ENCODE results near the gene ZMYND11. TPM values are rescaled to one million over a fixed set of nuclear protein-coding genes. Genes with fewer than 3 reads are reported as not detected.

Gene ZMYND11
- total and polyA plus RNA-seq, 9 of the 15 experiments (the other 6 are each of a cell fraction or from before 2014, with no cell fraction given), result 2.7 to 13.8 (median 8.8) TPM

DNA sequence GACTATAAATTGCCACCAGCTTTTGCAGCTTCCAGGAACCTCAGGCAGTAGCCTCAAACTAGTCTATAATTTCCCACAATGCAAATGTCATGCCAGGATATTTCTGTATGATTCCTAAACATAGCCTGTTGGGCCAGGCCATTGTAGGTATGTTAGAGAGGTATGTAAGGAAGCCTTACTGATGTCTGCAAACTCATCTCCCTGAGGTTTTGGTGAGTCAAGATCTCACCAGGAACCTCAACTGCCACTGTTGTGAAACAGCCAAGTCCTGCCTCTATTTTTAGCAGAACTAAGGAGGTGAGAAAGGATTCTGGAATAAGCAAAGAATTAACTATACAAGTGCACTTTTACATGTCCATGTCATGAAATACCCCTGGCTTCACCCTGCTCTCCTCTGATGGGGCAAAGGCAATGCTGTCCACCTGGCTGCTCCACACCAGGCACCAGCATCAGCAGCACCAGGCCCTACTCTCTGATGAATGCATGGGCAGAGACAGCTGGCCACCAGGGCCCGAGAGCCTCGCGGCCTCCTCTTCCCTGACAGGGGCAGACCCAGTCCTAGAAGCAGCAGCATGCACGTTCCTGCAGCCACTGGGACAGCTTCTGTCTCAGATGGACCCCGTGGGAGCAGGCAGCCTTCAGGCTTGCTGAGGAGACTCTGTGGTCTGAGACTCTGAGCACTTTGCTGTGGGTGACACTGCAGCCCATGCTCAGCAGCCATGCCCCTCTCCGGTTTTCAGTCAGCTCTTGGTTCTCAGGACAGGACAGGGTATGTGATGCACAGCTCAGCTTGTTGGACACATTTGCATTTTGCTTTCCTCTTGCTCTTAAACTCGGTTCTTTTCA lies 147.3 kb downstream of the ZMYND11 start (continued):
- TF ChIP-seq ZHX1 (conservative IDR thresholded peaks at IDR 0.05; ENCODE audit: low read length), result no peak
- no peak for TF ChIP-seq ZBTB33 (CRISPR knock-in tag; IDR thresholded peaks at IDR 0.05)
- TF ChIP-seq POLR2A (conservative IDR thresholded peaks at IDR 0.05), result no peak
- TF ChIP-seq CREB1 (IDR thresholded peaks at IDR 0.05), result no peak
- no peak for TF ChIP-seq CREB1 (CRISPR knock-in tag; IDR thresholded peaks at IDR 0.05)
- TF ChIP-seq ZFPM2 (CRISPR knock-in tag; IDR thresholded peaks at IDR 0.05), result no peak

Data from K562 (cell line).